GM21367 (cell line): ENCODE measurements around the gene KHDRBS2.

Experiments
- ATAC-seq: cut with Tn5 transposase; IDR thresholded peaks from one replicate; pipeline ENCODE4 v1.9.1; 2021; ENCODE audit not compliant: unreplicated experiment

KHDRBS2 gene

DNA sequence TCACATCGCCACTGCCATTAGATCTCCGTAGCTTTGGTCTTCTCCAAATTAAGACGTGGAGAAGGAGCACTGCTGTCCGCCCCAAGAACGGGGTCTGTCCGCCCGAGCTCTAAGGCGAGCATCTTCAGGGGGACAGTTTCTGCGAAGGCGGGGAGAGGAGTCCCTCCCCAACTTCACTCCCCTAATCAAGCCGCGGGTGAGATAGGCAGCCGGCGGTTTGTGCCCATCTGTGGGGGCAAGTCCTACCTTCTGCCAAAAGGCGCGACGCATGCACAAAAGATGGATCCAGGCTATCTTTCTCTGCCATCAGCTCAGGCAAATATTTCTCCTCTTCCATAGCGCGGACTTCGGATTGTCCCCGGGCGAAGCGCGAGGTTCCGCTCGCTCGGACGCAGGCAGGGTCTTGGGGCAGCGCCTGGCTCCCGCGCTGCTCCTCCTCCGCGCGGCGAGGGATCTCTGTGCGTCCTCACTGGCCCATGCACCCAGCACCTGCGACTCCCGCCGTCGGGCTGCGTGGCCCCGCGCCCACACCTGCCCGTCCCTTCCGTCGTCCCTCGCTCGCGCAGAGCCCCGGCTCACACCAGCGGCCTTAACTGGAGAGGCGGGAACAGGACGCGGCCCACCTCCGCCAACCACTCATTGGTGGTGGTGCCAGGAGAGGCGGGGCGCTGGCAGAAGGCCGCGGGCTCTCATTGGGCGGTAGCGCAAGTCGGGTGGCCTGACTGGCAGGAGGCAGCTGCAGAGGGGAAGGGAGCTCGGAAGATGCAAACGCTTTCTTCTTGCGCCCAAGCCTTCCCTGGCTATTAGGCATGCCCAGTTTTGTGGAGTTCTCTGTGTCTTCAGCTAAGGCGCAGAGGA lies at the start of gene KHDRBS2:
Gene KHDRBS2 (minus strand): TSS at position 614 of the 858 bp plus-strand sequence.
- peak; percentile 100 for ATAC-seq

DNA sequence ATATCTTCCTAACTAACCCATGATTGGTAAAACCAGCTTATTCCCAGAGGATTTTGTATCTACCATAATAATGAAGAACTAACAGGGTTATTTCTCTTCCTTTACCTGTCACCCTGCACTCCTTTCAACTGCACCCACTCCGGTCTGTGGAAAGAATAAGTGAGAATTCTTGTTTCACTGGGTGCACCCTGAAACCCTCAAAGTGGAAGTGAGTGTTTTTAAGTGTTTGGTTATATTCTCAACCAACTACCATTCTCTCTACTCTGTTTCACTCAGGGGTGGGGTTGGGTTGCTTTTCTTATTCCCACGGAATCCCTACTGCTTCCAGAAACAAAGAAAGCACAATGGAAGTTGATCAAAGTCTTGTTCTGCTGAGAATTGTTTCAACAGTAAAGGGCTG lies 42.6 kb upstream of the KHDRBS2 start:
- ATAC-seq = no peak

DNA sequence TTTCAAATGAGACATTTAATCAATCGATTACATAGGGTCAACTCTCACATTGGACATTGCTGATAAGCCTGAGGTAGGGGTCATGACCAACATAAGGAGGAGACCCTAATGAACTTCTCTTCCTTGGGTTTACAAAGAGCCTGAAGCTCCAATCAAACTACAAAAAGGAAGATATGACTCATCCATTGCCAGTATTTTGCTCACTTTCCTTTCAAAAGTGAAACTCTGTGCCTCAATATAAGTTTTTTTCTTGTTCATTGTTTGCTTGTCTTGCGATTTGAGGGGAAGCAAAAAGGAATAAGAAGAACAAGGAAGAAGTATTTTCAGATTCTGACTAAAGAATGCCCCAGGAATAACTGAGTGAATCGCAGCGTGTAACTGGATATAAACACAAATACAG lies 38.8 kb upstream of the KHDRBS2 start:
- no peak for ATAC-seq

DNA sequence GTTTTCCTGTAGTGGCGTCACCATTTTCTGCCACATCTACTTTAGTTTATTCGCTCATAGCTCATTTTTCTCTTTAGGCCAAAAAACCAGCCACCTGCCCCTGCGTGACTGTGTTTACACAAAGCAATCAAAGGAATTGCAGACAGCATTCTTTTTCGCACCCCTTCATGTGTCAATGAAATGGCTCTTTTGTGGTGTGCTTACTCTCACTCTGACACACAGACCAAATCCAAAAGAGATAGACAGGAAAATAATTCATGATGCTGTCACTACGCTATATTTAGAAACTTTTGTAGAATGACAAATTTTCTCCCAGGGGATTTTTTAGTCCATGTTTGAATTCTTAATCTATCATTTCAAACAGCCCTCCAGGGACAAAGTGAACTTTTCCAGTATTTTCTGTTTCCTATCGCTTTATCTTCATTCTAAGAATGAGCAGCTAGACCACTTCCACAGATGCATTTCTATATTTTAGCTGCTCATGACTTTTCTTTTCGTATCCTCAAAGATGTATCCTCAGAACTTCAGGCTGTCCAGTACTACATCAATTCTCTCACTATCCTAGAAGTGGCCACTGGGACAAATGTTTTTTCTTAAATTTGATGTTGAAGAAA lies 37.9 kb upstream of the KHDRBS2 start:
- no peak for ATAC-seq

- peak; percentile 93 for ATAC-seq
These were observed 12.8 kb upstream of the KHDRBS2 start for GRCh38 chr6:62298745-62299392.

DNA sequence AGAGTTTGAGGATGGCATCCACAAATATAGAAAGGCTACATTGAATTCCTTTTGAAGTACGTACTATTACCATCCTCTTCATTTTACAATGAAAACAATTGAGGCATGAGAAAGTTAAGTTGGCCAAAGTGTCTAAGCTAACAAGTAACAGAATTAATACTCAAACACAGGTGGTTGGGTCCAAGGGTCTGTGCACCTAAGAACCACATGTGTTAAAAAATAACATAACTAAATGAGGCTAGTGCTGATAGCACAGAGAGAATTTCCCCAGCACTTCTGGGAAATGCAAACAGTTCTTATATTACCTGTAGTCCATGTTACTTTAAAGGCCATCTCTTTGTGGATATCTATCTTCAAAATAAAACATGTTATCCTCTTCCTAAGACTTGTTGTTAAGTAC lies 10.5 kb upstream of the KHDRBS2 start:
- no peak for ATAC-seq

GRCh38 chr6:62288974-62289373 lies 2.9 kb upstream of the KHDRBS2 start:
- no peak for ATAC-seq

- no peak for ATAC-seq
These were observed 2.5 kb upstream of the KHDRBS2 start for GRCh38 chr6:62288562-62288961.

GRCh38 chr6:62286470-62286843 lies 432 bp upstream of the KHDRBS2 start:
- ATAC-seq = no peak

DNA sequence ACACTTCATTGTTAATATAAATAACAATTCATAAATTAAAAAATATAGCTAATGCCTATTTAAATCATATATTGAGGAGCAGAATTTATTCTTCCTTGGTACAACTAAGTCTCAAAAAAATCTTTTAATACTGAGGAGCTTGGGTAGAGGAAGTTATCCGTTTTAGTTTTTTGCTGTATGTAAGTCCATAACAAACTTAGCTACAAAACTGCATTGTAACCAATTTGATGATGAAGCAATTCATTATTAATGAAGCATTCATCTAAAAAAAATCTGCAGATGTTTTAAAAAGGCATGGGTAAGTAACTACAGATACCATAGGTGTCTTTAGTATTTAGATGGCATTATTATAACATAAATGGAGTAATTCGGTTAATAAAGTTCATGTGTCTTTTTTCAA lies 1.3 kb downstream of the KHDRBS2 start:
- no peak for ATAC-seq

GRCh38 chr6:62283796-62284411 lies 2.1 kb downstream of the KHDRBS2 start:
- no peak for ATAC-seq

- ATAC-seq = no peak
These were observed 2.7 kb downstream of the KHDRBS2 start for GRCh38 chr6:62283365-62283764.

DNA sequence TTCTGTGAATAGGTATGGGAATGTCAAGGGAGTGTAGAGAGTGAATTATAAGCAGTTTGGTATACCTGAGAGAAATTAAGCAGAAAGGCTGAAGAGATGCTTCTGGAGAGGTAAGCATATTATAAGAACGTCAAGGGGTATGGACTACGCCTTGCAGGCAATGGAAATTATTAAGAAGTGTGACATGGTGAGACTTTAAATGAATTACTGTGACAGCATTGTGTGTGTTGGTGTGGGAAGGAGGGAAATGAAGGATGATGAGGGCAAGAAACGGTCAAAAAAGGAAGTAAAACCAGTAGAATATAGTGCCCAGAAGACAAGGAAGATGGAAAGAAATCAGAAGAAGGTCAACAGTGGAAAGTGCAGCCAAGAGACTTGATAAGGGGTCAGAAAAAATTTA lies 5.9 kb downstream of the KHDRBS2 start:
- ATAC-seq = no peak

GRCh38 chr6:62272114-62272513 lies 13.9 kb downstream of the KHDRBS2 start:
- ATAC-seq = no peak

DNA sequence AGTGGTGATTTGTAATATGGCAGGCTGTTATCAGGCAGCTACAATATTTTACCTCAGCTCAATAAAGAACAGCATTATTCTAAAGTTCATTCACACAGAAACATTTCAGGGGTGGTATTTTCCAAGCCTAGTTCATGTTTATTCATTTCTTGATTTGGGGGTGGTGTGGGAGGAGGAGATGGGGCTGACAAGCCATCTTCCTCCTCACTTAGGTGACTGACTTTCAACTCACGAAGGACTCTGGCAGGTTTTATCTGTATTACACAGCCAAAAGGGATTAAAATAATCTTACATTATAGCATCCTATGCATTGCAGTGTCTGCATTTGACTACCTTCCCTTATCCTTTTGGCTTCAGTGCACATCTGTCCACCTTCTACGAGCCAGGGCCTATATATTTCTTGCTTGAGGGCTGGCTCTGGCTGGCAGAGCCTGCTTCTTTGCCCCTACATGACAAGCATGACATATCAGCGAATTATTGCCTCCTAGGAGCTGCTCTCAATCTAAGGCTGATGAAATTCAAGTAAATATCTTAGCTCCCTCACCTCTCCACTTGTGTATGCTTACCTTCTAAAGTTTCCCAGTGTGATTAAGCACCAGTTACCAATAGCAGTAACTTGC lies 20.0 kb downstream of the KHDRBS2 start:
- no peak for ATAC-seq

DNA sequence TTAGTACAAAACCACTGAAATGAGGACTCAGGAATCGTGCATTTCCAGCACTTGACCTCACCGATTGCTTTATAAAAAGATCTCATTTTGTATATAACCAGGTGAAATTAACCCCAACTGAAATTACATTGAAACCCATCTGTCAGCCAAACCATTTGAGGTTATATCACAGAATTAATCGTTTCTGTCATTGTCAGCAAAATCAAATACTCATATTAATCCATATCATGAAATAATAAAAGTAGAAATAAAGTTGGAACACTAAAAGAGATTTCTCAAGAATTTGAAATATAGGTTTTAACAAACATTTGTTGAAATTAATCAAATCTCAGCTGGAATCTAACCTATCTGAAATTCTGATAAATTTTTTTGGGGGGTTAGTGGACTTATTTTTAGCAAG lies 23.7 kb downstream of the KHDRBS2 start:
- ATAC-seq = no peak

- no peak for ATAC-seq
These were observed 39.9 kb downstream of the KHDRBS2 start for GRCh38 chr6:62246087-62246486.

- no peak for ATAC-seq
These were observed 49.2 kb downstream of the KHDRBS2 start for GRCh38 chr6:62236784-62237183.

DNA sequence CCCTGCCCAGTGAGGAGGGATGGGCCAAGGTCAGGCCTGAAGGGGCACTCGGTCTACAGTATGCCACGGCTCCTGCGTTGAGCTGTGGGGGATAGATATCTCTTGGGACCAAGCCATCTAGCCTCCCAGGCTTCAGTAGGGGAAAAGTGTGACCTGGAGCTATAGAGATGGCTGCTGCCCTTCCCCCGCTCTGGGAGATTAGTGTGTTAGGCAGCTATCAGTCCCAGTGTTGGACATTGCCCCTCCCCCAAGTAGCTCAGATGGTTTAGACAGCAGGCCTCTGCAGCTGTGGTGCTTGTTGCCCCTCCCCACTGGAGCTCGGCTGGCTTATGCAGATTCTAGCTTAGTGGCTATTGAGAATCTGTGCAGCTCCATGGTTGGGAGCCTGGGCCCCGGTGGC lies 56.8 kb downstream of the KHDRBS2 start:
- no peak for ATAC-seq

GRCh38 chr6:62217866-62218265 lies 68.2 kb downstream of the KHDRBS2 start:
- ATAC-seq = no peak

DNA sequence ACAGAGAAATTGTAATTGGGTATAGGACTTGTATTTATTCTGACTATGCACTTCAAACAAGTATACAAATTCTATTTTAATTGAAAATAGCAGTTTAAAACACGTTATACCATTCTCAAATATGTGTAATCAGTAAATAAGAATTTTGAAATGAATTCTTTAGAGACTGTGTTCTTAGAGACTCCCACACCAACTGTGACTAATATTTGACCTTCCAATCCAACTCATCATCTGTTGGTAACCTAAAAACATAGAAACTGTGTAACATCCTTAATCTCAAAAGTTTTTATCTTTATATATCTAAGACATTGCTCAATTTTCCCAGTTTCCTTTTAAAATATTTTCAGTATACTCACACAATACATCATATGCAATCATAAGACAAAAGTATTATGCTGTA lies 83.9 kb downstream of the KHDRBS2 start:
- ATAC-seq = no peak
